ENCODE results near the gene DYNC1I1.

- TF ChIP-seq CTCF (IDR thresholded peaks at IDR 0.05; ENCODE audit: insufficient read depth, low read length, poor library complexity, severe bottlenecking) (no peak), EZH2phosphoT487 (conservative IDR thresholded peaks at IDR 0.05; ENCODE audit: low read length) (no peak)
These were observed 288.7 kb downstream of the DYNC1I1 start for GRCh38 chr7:96061009-96061408.
